ENCODE results near the gene TBC1D22A. TPM values are rescaled to one million over a fixed set of nuclear protein-coding genes. Genes with fewer than 3 reads are reported as not detected.
A peak's percentile ranks its signal among the peaks of the same experiment; 100 is the strongest.

The TBC1D22A gene
- polyA plus RNA-seq, 1 donor (not counting 4 experiments of a cell fraction or from before 2014, with no cell fraction given): 20.9 TPM

DNA sequence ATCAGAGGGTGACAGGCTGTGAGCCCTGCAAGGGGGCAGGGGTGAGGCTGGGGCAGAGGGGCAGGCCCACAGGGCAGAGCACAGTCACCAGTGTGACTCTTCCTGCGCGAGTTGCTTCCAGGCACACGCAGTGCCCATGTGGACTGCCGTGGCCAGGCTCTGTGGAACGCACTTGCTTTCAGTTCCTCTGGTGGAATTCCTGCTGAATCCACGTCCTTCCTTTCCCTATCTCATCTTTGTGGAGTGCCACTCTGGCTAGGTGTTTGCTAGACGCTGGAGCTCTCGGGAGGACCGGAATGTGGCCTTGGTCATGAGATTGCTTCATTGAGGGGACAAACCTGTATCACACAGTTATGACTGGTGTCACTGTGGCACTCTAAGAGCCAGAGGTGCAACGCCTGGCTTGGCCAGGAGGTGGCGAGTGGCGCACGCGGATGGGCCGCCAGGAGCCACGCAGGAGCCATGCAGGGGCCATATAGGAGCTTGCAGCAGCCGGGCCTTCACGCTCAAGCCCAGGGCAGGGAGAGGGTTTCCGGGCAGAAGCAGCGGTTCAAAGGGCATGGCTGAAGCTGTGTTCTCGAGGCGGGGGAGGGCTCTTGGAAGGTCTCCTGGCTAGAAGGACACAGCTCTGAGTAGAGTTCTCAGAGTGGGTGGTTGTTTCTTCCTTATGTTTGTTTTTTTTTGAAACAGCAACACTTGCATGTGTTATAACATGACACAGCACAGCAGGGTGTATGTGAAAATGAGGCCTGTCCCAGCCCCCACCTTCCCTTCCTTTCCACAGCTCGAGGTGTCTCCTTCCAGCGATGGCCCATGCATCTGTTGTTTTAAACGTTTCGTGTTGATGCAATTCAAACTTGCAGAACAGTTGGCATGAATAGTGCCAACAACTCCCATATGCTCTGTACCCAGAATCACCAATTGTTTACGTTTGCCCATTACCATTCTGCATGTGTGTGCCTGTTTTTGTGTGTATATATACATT is 36.2 kb downstream of the TBC1D22A start:
- DNase-seq (ENCODE audit: low read depth, low spot score) (no peak), FAIRE-seq (peak; percentile 69)
- TF ChIP-seq, protein P1, sequence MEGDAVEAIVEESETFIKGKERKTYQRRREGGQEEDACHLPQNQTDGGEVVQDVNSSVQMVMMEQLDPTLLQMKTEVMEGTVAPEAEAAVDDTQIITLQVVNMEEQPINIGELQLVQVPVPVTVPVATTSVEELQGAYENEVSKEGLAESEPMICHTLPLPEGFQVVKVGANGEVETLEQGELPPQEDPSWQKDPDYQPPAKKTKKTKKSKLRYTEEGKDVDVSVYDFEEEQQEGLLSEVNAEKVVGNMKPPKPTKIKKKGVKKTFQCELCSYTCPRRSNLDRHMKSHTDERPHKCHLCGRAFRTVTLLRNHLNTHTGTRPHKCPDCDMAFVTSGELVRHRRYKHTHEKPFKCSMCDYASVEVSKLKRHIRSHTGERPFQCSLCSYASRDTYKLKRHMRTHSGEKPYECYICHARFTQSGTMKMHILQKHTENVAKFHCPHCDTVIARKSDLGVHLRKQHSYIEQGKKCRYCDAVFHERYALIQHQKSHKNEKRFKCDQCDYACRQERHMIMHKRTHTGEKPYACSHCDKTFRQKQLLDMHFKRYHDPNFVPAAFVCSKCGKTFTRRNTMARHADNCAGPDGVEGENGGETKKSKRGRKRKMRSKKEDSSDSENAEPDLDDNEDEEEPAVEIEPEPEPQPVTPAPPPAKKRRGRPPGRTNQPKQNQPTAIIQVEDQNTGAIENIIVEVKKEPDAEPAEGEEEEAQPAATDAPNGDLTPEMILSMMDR (optimal IDR thresholded peaks at IDR 0.05 in 1 of 3, IDR thresholded peaks at IDR 0.05 in 1 of 3, conservative IDR thresholded peaks at IDR 0.05 in 1 of 3; ENCODE audit: extremely low read depth in 1 of 3, insufficient read depth in 2 of 3, low read length in 3 of 3): peak; percentile 84 to 93 (median 88)
- no peak for TF ChIP-seq EZH2 (IDR thresholded peaks at IDR 0.05; ENCODE audit: low read length)
- no peak overlapping the region for H3K9ac ChIP-seq (ENCODE audit: control insufficient read depth, extremely low read depth, insufficient read depth, low read length)
- H3K4me2 ChIP-seq (ENCODE audit: control insufficient read depth, extremely low read depth, insufficient read depth, low read depth, low read length): no peak overlapping the region
- dilution Hi-C loops (cut with MboI; ENCODE audit: extremely low pct_ligation_motif_present, low sequenced_read_pairs): no loop called here
- H3K79me2 ChIP-seq (ENCODE audit: control insufficient read depth, insufficient read depth, low read length): peaks cover 25% of the 10 kb centered on the region
- H4K20me1 ChIP-seq (ENCODE audit: control insufficient read depth, extremely low read depth, insufficient read depth, low read length): peaks cover 8% of the 10 kb centered on the region
- no peak overlapping the region for H2AFZ ChIP-seq (ENCODE audit: control insufficient read depth, low read length)
- no peaks in the 10 kb centered on the region for H3K9me3 ChIP-seq (ENCODE audit: control insufficient read depth, low read depth, low read length)
- H3K4me3 ChIP-seq (ENCODE audit: control insufficient read depth in 2 of 3, extremely low read depth in 1 of 3, insufficient read depth in 2 of 3, low read depth in 1 of 3, low read length in 3 of 3): no peak overlapping the region
- H3K36me3 ChIP-seq (ENCODE audit: control insufficient read depth in 2 of 2, extremely low read depth in 1 of 2, insufficient read depth in 2 of 2, low read length in 2 of 2): peaks cover 37 to 44% of the 10 kb centered on the region in 2 experiments
- H3K4me1 ChIP-seq (ENCODE audit: control insufficient read depth, extremely low read depth, insufficient read depth, low read length): peaks cover 5% of the 10 kb centered on the region
- H3K9me1 ChIP-seq (ENCODE audit: control insufficient read depth, extremely low read depth, insufficient read depth, low read length): no peaks in the 10 kb centered on the region
- no peaks in the 10 kb centered on the region for H3K27me3 ChIP-seq (ENCODE audit: control insufficient read depth, extremely low read depth, insufficient read depth, low read length)
- no peak overlapping the region for H3K27ac ChIP-seq (ENCODE audit: control insufficient read depth, insufficient read depth, low read length)

DNA sequence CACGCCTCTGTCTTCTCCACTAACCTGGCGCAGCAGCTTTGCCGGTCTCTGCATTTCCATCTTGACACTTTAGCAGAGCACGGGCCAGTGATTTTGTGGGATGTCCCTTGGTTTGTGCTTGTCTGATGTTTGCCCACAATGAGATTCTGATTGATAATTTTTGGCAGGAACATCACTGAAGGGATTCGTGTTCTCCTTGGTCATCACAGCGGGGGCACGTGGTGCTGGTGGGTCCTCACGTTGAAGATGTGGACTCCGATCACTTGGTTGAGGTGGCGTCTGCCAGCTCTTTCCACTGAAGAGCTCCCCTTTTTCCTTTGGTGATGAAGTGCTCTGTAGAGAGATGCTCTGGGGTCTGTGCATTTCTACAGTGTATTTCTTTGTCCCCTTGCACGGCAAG is 37.2 kb downstream of the TBC1D22A start:
- FAIRE-seq: no peak
- no peak overlapping the region for H2AFZ ChIP-seq (ENCODE audit: control insufficient read depth, low read length)
- peaks cover 12% of the 10 kb centered on the region for H4K20me1 ChIP-seq (ENCODE audit: control insufficient read depth, extremely low read depth, insufficient read depth, low read length)

More for the DNA sequence above, 37.2 kb downstream of the TBC1D22A start:
- H3K27ac ChIP-seq (ENCODE audit: control insufficient read depth, insufficient read depth, low read length): no peak overlapping the region
- H3K79me2 ChIP-seq (ENCODE audit: control insufficient read depth, insufficient read depth, low read length): peaks cover 29% of the 10 kb centered on the region
- H3K4me3 ChIP-seq (ENCODE audit: control insufficient read depth in 2 of 3, extremely low read depth in 1 of 3, insufficient read depth in 2 of 3, low read depth in 1 of 3, low read length in 3 of 3): no peak overlapping the region
- H3K4me2 ChIP-seq (ENCODE audit: control insufficient read depth, extremely low read depth, insufficient read depth, low read depth, low read length): no peak overlapping the region
- dilution Hi-C loops (cut with MboI; ENCODE audit: extremely low pct_ligation_motif_present, low sequenced_read_pairs): no loop called here
- no peak for DNase-seq (ENCODE audit: low read depth, low spot score)
- no peaks in the 10 kb centered on the region for H3K9me1 ChIP-seq (ENCODE audit: control insufficient read depth, extremely low read depth, insufficient read depth, low read length)
- no peak overlapping the region for H3K9ac ChIP-seq (ENCODE audit: control insufficient read depth, extremely low read depth, insufficient read depth, low read length)
- peaks cover 34 to 40% of the 10 kb centered on the region in 2 experiments for H3K36me3 ChIP-seq (ENCODE audit: control insufficient read depth in 2 of 2, extremely low read depth in 1 of 2, insufficient read depth in 2 of 2, low read length in 2 of 2)
- TF ChIP-seq EZH2 (IDR thresholded peaks at IDR 0.05; ENCODE audit: low read length): no peak
- TF ChIP-seq, protein P1 (optimal IDR thresholded peaks at IDR 0.05 in 1 of 3, IDR thresholded peaks at IDR 0.05 in 1 of 3, conservative IDR thresholded peaks at IDR 0.05 in 1 of 3; ENCODE audit: extremely low read depth in 1 of 3, insufficient read depth in 2 of 3, low read length in 3 of 3): no peak
- peaks cover 5% of the 10 kb centered on the region for H3K4me1 ChIP-seq (ENCODE audit: control insufficient read depth, extremely low read depth, insufficient read depth, low read length)
- no peaks in the 10 kb centered on the region for H3K9me3 ChIP-seq (ENCODE audit: control insufficient read depth, low read depth, low read length)
- H3K27me3 ChIP-seq (ENCODE audit: control insufficient read depth, extremely low read depth, insufficient read depth, low read length): no peaks in the 10 kb centered on the region

All from keratinocyte (primary cell).